NCI-H524 treated with DMSO at 0.1 percent for 48 hours (cell line): ENCODE measurements around the gene PEAK1.
A peak's percentile ranks its signal among the peaks of the same experiment; 100 is the strongest.
"Not testable (repeated sequence)": the region's sequence is repeated elsewhere in the genome, so short reads cannot be mapped to it uniquely, and the experiment has no call there.

ENCODE experiments used
- DNase-seq: peaks from one replicate; lab custom pipeline; 2025; lab: John Stamatoyannopoulos, UW

Gene PEAK1

DNA sequence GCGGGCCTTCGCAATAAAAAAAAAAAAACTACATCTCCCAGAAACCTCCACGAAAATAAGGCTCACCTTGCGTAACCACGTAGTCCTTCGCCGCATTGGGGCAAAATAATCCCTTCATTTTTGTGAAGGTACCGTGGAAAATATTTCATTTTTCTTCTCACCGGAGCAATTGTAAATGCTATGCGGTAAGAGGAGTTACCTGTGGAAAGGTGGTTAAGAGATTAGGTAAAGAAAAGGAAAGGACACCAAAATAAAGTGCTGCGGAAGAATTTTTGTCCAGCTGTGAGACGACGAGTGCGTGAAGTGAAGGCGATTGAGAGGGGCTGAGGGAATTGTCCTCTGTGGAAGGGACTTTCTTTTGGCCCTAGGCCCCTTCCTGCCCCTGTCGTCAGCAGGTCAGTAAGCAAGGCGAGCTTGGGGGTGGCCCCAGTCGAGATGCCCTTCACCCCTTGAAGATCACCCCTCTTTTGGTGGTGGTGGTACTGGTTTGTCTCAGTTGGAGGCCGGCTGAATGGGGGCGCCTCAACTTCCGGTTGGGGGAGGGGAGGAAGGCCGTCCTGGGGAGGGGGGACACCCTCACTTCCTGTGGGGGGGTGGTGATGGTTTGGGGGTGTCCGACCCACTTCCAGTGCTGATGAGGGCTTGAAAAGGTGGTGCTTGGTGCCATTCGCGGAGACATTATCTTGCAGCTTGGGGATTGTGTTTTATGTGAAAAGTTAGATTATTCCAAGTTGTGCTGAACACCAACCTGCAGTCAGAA is 886 bp upstream of the PEAK1 start, which contains the start of gene HMG20A:
Gene HMG20A, plus strand, starts transcription at position 279 of the 760 bp plus-strand sequence. CDS start 37,520 bp downstream, outside the sequence.
- peak; percentile 85 for DNase-seq

GRCh38 chr15:77418966-77419835 is 703 bp downstream of the PEAK1 start:
- DNase-seq, result peak; percentile 2

DNA sequence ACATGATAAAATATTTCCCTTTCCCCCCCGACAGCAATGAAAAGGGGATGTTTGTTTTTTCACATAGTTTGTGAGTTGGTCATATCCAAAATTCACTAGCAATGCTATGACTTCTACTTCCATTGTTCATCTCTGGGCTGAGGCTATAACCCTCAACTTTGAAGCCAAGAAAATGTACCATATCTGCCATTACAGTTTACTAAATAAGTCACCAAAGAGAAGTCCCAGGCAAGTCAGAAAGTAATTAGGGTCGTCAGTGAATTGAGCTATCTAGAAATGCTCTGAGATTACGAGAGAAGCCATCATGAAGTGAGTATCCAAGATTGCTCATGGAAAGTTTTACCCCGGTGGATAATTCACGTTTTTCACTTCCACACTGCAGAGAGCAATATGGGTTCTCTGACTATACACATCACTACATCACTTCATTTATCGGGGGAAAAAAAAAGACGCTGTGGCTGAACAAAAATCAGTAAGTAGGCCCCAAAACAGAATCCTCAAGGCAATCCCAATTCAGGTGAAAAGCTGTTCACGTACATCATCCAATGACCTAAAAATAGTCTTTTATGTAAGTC is 1.4 kb downstream of the PEAK1 start:
- no peak for DNase-seq

GRCh38 chr15:77417602-77418001 is 2.3 kb downstream of the PEAK1 start:
- DNase-seq, result no peak

DNA sequence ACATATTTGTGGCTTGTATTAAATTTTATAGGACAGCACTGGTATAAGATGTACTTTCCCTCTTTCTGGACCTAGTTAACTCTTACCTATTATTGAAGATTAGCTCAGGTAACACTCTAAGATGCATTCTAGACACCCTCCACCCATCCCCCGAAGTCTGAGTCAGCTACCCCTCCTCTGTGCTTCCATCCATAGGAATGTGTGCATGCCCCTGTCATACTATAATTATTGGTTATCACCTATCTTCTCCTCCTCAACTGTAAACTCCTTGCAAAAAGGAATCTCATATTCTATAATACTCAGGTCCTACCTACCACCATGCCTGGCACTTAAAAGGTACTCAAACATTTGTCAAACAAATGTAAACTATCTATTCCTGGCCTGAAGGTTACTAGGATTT is 3.0 kb downstream of the PEAK1 start:
- no peak for DNase-seq

- DNase-seq, result no peak
Measured at GRCh38 chr15:77416148-77416455, 3.8 kb downstream of the PEAK1 start.

DNA sequence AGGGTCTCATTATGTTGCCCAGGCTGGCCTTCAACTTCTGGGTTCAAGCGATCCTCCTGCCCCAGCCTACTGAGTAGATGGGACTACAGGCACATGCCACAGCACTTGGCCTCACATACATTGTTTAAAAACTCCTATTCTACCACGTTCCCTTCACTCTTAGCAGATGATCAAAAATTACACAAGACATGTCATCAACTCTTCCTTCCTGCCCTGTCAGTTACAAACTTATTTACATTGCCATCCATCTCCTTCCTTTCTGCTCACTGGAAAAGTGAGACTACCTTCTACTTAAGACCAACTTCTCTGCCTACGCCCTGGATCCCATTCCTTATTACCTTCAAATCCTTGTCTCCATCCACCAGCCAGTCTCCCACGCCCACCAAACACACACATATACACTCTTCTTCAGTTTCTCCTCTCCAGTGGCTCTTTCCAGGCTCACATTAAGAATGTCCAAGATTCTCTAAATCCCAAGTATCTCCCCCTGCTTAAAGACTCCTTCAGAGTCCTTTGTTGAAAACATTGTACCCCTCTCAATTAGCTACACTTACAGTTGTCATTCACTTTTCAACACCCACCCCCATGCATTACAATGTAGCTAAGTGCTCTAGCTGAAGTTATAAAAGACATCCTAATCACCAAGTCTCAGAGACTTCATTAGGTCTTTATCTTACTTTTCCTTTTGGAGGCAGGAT is 4.3 kb downstream of the PEAK1 start:
- no peak for DNase-seq

DNA sequence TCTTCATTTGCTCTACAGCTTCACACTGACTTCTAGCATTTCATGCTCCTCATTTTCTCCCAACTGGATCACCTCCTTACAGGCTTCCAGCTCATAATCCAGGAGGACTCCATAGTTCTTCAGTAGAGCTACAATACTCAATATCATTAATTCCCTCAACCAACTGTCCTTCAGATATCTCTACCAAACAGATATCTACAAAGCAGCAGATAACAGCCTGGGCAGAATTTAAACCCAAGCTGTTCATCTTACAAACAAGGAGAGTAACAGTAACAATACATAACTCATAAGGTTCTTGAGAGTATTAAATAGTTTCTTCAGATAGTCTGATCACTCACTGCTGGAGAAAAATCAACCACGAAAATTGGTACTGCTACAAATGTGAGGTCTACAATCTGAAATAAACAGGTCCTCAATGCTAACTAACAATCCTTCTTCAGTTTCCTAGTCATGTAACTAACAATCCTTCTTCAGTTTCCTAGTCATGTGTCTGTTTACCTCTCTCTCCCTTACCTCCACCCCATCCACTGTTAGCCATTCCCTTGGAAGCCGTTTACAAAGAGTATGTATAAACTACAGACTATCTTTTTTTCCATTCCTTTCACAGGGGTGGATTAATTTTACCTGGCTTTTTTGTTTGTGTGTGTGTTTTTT is 5.0 kb downstream of the PEAK1 start:
- DNase-seq, result no peak

DNA sequence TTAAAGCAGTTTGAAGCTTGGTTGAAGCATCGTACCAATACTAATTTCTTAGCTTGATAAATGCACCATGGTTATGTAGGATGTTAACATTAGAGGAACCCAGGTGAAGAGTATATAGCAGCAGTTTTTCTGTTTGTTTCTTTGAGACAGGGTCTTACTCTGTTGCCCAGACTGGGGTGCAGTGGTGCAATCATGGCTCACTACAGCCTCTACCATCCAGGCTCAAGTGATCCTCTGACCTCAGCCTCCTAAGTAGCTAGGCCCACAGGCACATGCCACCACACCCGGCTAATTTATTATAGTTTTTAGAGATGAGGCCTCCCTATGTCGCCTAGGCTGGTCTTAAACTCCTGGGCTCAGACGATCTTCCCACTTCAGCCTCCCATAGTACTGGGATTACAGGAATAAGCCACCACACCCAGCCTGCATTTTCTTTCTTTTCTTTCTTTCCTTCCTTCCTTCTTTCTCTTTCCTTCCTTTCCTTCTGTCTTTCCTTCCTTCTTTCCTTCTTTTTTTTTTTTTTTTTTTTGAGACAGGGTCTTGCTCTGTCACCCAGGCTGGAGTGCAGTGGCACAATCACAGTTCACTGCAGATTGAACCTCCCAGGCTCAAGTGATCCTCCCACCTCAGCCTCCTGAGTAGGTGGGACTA is 6.1 kb downstream of the PEAK1 start:
- no peak for DNase-seq

- no peak for DNase-seq
Measured at GRCh38 chr15:77412972-77413698, 6.8 kb downstream of the PEAK1 start.

DNA sequence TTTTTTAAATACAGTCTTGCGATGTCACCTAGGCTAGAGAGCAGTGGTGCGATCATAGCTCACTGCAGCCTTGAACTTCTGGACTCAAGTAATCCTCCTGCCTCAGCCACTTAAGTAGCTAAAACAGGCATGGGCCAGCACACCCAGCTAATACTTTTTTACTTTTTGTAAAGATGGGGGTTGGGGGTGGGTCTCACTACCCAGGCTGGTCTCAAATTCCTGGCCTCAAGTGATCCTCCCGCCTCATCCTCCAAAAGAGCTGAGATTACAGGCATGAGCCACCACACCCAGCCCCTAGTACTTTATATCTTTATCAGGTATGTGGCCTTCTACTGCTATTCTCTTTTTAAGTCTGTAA is 8.3 kb downstream of the PEAK1 start:
- no peak for DNase-seq

DNA sequence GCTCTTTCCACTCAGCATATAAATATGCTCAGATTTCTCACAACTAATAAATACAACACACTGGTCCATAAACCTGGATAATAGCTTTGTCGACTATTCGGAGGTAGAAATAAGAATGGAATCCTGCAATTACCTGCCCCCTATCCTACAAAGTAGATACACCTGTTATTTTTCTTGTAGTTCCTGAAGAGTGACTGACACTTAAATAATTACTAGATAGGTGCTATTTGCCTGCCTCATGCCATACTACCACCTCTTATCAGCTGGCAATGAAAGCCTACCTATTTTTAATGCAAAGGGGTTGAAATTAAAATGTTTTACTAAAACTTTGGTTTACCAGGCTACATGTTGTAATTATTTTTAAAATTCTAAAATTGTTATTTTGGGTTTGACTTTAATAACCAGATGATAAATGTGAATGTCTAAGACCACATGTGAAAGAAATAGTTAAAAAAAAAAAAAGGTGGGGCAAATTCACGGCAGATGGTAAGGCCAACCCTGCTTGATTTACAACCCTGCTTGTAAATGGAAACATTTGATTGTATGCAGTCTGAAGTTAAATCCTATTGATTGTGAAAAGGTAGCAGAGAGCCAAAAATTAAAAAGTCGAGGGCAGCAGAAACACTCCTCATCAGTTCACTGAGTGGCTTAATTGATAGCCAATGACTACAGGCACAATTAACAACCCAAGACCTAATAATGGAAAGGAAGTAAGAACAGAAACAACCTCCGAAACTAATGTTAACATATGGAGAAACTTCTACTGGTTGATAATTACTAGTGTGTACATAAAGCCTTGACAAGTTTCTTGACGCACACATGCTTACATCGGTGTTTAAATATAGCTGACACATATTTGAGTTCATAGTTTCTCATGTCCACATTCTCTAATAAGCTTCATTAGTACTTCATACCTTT is 8.9 kb downstream of the PEAK1 start:
- peak; percentile 8 for DNase-seq

DNA sequence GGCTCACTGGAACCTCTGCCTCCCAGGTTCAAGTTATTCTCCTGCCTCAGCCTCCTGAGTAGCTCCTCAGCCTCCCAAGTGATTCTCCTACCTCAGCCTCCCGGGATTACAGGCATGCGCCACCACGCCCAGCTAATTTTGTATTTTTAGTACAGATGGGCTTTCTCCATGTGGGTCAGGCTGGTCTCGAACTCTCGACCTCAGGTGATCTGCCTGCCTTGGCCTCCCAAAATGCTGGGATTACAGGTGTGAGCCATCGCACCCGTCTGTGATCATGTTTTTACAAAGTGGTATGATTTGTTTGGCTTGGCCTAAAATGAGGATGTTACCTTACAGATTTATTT is 9.8 kb downstream of the PEAK1 start:
- not testable (repeated sequence) for DNase-seq

DNA sequence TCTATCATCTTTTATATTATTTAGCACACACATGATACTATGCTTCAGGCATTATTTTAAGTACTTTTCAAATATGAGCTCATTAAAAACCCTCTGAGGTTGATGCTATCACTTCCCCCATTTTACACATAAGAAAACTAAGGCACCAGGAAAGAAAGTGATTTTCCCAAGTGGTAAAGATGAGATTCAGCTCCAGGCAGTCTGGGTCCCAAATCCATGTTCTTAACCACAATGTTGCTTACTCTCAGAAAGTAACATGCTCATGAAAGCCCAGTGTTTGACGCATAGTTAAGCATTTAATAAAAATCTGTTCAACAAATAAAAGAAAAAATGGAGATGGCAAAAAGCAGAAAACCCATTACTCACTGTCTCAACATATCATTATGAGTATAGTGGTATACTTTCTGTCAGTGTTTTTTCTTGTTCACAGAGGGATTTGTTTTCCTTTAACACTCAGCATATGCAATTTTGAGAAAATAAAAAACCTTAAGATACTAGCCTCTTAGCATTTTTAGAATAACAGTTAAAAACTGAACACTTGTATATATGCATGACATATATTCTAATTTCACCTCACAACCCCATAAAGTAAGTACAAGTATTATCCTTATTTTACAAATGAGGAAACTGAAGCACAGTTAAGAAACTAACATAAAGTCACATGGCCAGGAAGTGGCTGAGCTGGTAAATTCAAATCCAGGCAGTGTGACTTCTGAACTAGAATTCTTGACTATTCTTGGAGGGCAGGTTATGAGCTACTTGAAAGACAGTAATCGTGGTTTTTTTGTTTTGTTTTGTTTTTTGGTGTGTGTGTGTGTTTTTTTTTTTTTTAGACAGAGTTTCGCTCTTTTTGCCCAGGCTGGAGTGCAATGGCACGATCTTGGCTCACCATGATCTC is 10.4 kb downstream of the PEAK1 start:
- DNase-seq, result no peak

- DNase-seq, result no peak
Measured at GRCh38 chr15:77406846-77407245, 13.1 kb downstream of the PEAK1 start.

DNA sequence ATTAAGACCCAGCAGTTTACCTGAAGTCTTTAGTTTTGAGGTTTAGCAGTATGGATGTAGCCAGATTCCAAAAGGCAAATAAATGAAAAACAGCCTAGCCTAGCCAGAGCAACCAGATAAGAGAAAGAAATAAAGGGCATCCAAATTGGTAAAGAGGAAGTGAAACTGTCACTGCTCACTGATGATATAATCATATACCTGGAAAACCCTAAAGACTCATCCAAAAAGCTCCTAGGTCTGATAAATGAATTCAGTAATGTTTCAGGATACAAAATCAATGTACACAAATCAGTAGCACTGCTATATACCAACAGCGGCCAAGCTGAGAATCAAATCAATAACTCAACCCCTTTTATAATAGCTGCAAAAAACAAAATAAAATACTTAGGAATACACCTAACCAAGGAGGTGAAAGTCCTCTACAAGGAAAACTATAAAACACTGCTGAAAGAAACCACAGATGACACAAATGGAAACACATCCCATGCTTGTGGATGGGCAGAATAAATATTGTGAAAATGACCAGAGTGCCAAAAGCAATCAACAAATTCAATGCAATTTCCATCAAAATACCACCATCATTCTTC is 13.6 kb downstream of the PEAK1 start:
- not testable (repeated sequence) for DNase-seq

DNA sequence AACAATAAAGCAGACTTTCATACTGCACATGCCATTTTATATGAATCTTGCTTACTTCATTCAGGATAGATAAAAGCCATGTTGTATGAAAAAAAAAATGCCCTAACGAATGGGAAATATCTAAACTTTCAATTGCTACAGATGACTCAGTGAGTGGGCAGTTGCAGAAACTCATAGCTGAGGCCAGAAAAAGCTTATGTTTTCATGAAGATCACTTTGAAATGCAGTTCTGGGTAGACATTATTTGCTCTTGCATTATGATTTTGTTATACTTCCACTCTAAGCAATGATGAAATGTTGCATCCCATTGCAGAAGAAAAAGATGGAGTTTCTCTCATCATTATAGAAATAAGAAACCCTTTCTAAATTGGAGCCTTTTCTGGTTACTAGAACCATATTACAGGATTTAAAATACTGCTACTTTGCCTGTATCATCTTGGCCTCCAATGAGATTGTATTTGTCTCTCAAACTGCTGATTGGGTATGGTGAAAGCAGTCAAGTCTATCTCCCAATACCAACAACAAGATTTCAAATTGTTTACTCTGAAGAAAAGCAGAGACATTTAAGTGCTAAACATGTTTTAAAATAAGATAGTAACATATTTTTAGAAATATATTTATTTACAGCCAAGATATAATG is 17.0 kb downstream of the PEAK1 start:
- no peak for DNase-seq

- DNase-seq, result no peak
Measured at GRCh38 chr15:77400258-77400657, 19.6 kb downstream of the PEAK1 start.
